ENCODE measurements around the gene HLA-DOB.
A peak's percentile ranks its signal among the peaks of the same experiment; 100 is the strongest.
"Not testable (repeated sequence)": the region's sequence is repeated elsewhere in the genome, so short reads cannot be mapped to it uniquely, and the experiment has no call there.

Gene HLA-DOB

DNA sequence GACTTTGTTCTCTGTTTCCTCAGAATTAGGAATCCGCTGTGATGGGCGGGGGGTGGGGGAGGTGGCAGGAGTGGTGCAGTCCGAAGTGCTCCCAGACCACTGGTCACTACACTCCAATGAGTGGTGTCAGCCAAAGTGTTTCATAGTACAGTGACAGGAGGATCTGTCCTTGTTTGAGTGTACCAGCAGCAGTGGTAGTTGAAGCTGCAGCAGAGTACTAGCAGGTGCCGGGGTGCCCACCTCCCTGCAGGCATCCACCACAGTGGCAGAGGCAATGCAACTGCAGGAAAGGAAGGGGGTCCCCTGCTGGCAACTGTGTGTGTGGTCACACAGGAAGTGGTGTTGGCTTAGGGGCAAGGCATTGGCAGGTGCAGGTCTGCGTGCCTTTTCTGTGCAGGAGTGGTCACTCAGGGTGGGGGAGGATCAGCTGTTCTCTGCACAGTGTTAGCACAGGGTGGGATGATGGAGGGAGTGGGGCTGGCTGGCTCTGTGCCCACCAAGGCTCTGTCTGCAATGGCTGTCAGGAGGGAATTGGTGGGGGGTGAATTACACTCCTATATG lies 9.7 kb downstream of the HLA-DOB start:
- no peak for DNase-seq

DNA sequence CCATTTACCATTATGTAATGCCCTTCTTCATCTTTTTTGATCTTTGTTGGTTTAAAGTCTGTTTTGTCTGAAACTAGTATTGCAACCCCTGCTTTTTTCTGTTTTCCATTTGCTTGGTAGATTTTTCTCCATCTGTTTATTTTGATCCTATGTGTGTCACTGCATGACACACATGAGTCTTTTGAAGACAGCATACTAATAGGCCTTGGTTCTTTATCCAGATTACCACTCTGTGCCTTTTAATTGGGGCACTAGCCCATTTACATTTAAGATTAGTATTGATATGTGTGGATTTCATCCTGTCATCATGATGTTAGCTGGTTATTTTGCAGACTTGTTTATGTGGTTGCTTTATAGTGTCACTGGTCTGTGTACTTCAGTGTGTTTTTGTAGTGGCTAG lies 11.4 kb downstream of the HLA-DOB start:
- not testable (repeated sequence) for DNase-seq

DNA sequence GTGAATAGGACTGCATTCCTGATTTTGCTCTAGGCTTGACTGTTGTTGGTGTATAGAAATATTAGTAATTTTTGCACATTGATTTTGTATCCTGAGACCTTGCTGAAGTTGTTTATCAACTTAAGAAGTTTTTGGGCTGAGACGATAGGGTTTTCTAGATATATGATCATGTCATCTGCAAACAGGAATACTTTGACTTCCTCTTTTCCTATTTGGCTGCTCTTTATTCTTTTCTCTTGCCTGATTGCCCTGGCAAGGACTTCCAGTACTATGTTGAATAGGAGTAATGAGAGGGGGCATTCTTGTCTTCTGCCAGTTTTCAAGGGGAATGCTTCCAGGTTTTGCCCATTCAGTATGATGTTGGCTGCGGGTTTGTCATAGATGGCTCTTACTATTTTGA lies 13.4 kb downstream of the HLA-DOB start:
- DNase-seq: no peak

DNA sequence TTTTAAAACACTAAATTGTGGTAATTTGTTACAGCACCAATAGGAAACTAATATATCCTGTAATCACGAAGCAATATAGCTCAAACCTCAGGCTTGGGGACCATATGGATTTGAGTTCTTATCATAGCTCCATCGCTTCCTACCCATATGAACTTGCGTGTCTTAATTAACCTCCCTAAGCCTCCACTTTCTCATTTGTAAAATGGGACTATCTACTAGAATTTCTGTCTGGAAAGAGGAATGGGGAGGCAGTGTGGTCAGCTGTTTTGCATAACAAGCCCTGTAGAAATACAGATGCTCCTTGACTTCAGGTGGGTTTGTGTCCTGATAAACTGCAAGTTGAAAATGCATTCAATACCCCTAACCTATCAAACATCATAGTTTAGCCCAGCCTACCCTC lies 17.1 kb downstream of the HLA-DOB start:
- no peak for DNase-seq

DNA sequence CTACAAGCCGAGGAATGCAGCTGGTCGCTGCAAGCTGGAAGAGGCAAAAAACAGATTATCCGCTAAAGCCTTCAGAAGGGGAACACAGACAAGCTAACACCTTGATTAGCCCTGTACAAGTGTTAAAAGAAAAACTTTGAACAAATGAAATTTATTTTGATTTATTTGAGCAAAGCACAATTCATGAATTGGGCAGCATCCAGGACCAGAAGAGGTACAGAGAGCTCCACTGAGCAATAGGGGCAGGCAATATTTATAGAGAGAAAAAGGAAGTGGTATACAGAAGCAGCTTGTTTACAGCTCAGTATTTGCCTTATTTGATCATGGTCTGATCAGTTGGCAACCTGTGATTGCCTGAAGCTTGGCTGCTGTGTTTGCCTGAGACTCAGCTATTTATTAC lies 17.6 kb downstream of the HLA-DOB start:
- DNase-seq: no peak

DNA sequence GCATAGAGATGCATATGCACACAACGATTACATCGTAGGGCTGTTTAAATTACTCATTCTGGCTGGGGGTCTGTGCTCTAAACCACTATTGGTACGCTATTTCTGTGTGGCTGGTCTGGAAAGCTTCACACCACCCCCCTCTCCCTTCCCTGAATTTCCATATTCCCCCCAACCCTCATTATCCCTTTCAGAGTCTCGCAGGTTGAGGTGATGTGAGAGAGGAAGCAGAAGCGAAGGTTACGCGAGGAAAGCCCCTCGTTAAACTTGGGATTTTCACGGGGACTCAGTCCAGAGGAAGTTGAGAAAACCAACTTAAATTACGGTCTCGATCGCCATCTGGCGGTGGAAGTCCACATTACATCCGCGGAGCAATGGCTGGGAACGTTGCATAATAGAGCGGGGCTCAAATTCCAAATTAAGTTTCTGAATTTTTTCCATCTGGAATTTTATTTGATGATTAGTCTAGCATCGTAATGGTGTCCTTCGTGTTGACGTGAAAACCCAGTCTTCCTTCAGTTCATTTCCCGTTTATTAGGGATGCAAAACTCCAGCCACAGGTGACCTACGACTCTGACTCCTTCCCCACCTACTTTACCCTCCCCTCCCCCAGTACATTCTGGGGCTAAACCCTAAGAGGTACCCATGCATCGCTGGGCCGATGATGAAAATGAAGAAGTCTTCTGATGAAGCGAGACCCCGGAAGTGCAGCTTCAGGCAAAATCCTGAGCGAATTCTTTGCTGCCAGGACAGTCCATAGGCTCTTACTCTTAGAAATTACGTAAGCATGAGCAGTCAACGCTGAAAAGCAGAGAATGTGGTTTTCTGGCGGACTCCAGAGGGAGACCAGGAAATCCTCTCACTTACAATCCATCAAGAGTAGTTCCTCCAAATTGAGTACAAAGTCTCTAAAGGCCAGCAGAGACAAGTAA lies 19.7 kb downstream of the HLA-DOB start:
- DNase-seq: peak; percentile 75

DNA sequence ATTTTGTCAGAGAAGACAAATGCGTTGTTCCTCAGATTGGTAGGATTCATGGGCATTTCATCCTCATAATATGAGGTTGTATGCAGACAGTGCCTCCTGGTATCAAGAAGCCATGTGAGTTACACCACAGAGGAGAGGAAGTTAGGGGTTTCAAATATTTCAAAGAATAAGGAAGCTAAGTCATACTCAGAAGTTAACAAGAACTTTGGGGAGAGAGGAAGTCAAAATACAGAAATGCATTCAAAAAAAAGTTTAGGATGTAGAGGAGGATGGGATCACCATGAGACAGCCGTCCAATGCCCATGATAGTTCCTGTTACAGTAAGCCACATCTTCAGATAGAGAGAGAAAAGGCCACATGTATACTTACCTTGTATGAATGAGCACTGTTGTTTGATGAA lies 22.3 kb downstream of the HLA-DOB start:
- no peak for DNase-seq

DNA sequence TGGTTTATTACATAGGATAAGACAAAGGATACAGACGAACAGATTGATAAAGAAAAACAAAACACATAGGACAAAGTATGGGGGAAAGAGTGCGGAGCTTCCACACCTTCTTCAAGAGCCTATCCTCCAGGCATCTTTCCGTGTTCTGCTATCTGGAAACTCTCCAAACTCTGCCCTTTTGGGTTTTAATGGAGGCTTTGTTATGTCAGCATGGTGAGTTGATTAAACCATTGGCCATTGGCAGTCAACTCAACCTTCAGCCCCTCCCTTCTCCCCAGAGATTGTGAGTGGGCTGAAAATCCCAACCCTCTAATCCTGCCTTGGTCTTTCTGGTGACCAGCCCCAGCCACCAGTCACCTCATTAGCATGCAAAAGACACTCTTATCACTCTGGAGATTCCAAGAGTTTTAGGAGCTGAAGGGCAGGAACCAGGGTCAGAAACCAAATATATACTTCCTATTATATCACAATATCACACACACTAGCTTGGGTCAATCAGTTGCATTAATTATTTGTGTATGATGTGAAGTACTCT lies 23.8 kb downstream of the HLA-DOB start:
- DNase-seq: no peak

DNA sequence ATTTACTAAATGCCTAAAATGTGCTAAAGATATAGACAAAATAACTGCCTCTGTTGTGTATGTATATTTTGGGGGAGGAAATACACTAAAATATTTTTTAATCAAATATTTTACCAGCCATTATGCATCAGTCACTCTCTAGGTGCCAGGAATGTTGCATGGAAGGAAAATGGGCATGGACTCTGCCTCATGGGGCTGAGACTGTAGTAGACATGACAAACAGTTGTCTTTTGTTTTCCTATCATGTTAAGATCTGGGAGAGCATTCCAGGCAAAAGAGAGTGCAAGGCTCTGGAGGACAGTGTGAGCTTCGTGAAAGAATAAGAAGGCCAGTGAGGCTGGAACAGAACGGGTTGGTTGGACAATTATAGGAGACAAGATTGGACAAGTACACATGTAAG lies 26.5 kb downstream of the HLA-DOB start:
- DNase-seq: no peak

DNA sequence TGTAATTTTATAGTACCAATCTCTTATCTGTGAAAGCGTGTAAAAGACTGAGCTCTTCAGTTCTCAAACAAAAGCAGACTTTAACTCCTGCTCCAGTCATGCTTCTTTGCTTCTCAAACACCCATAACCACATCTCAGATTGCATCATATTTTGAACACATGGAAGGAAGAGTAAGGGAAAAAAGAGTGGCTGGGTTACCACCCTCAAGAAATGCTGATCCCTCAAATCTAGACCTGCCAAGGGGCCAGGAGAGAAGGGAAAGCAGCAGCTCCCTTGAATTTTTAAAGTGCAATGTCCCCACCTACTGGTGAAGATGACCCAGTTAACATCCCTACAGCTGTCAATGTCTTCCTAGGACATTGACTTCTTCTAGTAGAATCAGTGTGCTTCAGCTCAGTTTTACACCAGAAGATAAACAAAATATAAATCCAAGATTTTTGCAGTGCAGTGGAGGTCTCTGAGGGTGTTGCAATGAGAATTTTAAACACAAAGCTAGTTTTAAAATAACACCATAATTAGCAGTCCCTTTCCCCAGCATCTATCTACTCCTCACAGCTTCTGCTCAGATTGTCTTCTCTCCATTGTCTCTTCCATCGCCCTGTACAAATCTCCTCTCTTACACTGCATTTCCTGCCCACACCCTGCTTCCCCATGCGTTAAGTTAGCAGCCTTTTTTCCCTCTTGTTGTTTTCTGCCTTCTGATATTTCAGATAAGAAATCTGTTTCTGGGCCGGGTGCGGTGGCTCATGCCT lies 30.8 kb downstream of the HLA-DOB start:
- peak; percentile 53 for DNase-seq

DNA sequence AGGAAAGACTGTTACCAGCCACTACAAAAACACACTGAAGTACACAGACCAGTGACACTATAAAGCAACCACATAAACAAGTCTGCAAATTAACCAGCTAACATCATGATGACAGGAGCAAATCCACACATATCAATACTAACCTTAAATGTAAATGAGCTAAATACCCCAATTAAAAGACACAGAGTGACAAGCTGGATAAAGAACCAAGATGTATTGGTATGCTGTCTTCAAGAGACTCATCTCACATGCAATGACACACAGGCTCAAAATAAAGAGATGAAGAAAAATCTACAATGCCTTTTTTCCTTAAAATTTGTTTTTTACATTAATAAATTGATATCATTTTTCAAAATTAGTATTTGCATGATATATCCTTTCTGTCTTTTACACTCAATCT lies 33.9 kb downstream of the HLA-DOB start:
- DNase-seq: not testable (repeated sequence)

DNA sequence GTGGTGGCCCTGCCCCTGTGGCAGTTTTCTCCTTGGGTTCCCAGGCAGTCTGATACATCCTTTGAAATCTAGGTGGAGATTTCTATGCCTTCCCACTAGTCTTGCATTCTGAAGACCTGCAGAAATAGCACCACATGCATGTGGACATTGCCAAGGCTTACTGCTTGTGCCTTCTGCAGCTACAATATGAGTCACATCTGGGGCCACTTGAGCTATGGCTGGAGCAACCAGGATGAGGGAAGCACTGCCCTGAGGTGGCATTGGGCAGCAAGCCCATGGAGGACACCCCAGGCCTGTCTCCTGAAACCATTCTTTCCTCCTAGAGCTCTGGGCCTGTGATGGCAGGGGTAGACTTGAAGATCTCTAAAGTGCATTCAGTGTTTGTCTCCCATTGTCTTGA lies 37.8 kb downstream of the HLA-DOB start:
- no peak for DNase-seq

DNA sequence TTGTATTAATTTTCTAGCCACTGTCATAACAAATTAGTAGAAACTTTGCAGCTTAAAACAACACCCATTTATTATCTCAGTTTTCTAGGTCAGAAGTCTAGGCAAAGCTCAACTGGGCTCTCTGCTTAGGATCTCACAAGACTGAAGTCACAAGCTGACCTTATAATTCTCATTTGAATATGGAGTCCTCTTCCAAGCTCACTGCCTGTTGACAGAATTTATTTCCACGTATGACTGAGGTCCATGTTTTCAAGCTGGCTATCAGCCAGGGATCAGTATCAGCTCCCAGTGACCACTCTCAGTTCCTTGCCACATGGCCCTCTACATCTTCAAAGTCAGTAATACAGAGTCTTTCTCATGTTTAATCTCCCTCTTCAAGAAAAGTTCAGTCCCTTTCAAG lies 41.7 kb downstream of the HLA-DOB start:
- DNase-seq: no peak

DNA sequence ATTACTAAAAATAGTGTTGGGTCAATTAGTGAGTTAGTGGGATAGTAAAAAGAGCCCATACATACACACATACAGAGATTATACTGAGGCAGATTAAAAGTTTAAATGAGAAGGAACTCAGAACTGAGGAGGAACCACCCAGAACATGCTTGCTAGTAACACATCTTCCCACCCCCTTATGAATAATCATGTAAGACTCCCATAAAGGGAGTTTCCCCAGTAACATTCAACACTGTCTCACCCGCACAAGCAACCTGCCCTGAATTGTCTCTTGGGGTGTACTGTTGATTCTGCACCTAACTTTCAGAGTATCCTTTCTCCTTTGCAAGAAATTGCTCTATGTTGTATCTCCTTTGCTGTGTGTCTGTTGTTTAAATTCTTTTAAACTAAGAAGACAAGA lies 42.4 kb downstream of the HLA-DOB start:
- no peak for DNase-seq

DNA sequence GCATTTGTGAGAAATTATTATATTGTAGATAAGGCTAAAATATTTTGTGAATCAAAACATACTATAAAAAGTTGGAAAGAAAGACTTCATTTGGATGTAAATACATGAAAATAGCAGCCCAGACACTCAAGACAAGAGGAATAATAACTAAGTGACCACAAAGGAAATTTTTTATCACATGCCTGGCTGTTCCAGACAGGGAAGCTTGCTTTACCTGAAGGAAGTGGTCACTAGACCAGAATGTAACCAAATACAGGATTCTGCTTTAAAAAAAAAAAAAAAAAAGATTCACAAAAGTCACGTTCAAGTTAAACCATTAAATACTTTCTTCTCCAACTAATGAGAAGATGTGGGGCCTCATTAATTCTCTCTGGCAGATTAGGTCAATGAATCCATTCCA lies 44.1 kb downstream of the HLA-DOB start:
- no peak for DNase-seq

DNA sequence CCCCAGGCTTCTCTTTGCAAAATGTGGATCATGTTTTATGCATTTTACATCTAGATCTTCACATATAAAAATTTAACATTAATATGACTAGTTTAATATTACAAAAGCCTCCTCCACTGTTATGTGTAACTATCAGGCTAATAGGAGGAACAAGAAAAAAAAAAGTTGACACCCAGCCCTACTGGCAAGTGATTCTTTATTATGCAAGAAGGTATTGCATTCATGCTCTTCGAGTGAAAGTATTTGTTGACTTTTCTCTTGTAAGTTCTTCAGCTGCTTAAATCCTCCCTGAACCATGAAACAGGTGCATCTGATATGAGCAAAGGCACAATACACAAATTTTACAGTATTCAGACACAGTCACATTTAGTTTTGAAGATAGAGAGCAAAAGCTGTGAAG lies 52.8 kb downstream of the HLA-DOB start:
- DNase-seq: no peak

DNA sequence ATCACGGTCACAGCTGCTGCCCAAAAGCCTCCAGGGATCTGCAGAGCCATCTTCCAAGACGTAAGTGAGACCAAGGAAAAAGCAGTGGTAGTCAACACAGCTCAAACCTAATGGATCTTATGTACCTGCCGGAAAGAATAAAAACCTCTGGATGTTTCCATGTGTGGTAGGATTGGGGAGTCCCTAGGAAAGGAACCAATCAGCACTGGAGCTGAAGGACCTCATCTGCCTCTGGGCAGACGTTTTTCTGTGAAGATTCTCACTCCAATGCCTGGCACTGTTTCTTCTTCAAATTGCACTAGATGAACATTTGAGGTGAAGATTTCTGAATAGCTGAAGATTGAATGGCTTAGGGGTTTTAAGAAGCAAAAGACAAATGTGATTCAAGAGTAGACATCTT lies 53.4 kb downstream of the HLA-DOB start, which contains the start of gene HLA-DQB2:
Gene HLA-DQB2, minus strand, starts transcription at position 112 of the 400 bp plus-strand sequence. Its CDS starts 62 bp downstream, at position 50.
- DNase-seq: no peak
